MM.1S (cell line): ENCODE measurements around the gene TEKTIP1.

ENCODE experiments used
- DNase-seq: peaks from one replicate; pipeline ENCODE4 v3.0.0-alpha.2; 2015
- H2AFZ ChIP-seq: fragments of 300-600 bp; sonication (generic); 2 replicates; pipeline ENCODE4 v1.6.0; 2016; ENCODE audit warnings: antibody characterized with exemption, low read length
- H3F3A ChIP-seq: fragments of 300-600 bp; sonication (generic); 2 replicates; pipeline ENCODE4 v1.6.1; 2016; ENCODE audit warnings: mild to moderate bottlenecking, antibody characterized with exemption, low read length, moderate library complexity, mixed read lengths; ENCODE audit not compliant: insufficient read depth
- H3K27ac ChIP-seq: fragments of 300-600 bp; sonication (generic); 2 replicates; pipeline ENCODE4 v1.5.1; 2016; ENCODE audit warnings: mild to moderate bottlenecking, low read length
- H3K27me3 ChIP-seq: fragments of 300-600 bp; sonication (generic); replicated peaks from 2 replicates; pipeline ENCODE4 v1.6.0; 2016; ENCODE audit warnings: low read length; ENCODE audit not compliant: insufficient read depth
- H3K36me3 ChIP-seq: fragments of 300-600 bp; sonication (generic); replicated peaks from 2 replicates; pipeline ENCODE4 v1.6.1; 2016; ENCODE audit warnings: mild to moderate bottlenecking, low read length, mixed read lengths; ENCODE audit not compliant: insufficient read depth
- H3K4me1 ChIP-seq: fragments of 300-600 bp; sonication (generic); 2 replicates; pipeline ENCODE4 v1.6.1; 2016; ENCODE audit warnings: low read length, mixed read lengths
- H3K4me2 ChIP-seq: fragments of 300-600 bp; sonication (generic); 2 replicates; pipeline ENCODE4 v1.6.0; 2016; ENCODE audit warnings: low read depth, low read length
- H3K4me3 ChIP-seq: fragments of 300-600 bp; sonication (generic); 2 replicates; pipeline ENCODE4 v1.5.1; 2016; ENCODE audit warnings: low read length, mixed read lengths
- H3K79me2 ChIP-seq: fragments of 300-600 bp; sonication (generic); 2 replicates; pipeline ENCODE4 v1.6.1; 2016; ENCODE audit warnings: mixed run types, low read length, mixed read lengths
- H3K9ac ChIP-seq: fragments of 300-600 bp; sonication (generic); 2 replicates; pipeline ENCODE4 v1.6.1; 2016; ENCODE audit warnings: low read length, mixed read lengths
- H3K9me2 ChIP-seq: fragments of 300-600 bp; sonication (generic); replicated peaks from 2 replicates; pipeline ENCODE4 v1.6.1; 2016; ENCODE audit warnings: mild to moderate bottlenecking, low read length, mixed read lengths; ENCODE audit not compliant: insufficient read depth
- H3K9me3 ChIP-seq: fragments of 300-600 bp; sonication (generic); replicated peaks from 2 replicates; pipeline ENCODE4 v1.6.1; 2016; ENCODE audit warnings: mild to moderate bottlenecking, low read length, mixed read lengths; ENCODE audit not compliant: insufficient read depth
- H4K20me1 ChIP-seq: fragments of 300-600 bp; sonication (generic); 2 replicates; pipeline ENCODE4 v1.6.1; 2016; ENCODE audit warnings: mild to moderate bottlenecking, low read length, moderate library complexity, mixed read lengths; ENCODE audit not compliant: insufficient read depth
- CTCF ChIP-seq: fragments of 300-600 bp; sonication (generic); IDR thresholded peaks from 2 replicates; pipeline ENCODE4 v1.5.1; 2016; ENCODE audit warnings: antibody characterized with exemption, low read length, mixed read lengths
- EZH2 ChIP-seq: fragments of 300-600 bp; sonication (generic); optimal IDR thresholded peaks from 2 replicates; pipeline ENCODE3; 2017; ENCODE audit warnings: low read depth, mild to moderate bottlenecking, antibody characterized with exemption, low read length, mixed read lengths
- EZH2phosphoT487 ChIP-seq: fragments of 300-600 bp; sonication (generic); IDR thresholded peaks from 2 replicates; pipeline ENCODE4 v1.6.1; 2018; ENCODE audit warnings: antibody characterized with exemption, low read length

The TEKTIP1 gene

GRCh38 chr19:3547767-3548282 is 8.9 kb downstream of the TEKTIP1 start:
- no peaks in the 10 kb centered on the region for H3K9me2 ChIP-seq
- no peak overlapping the region for H3K27ac ChIP-seq
- H3K9me3 ChIP-seq, result no peaks in the 10 kb centered on the region
- no peak for DNase-seq
- H3K27me3 ChIP-seq, result no peaks in the 10 kb centered on the region
- no peak overlapping the region for H3K4me2 ChIP-seq
- TF ChIP-seq EZH2phosphoT487 (no peak), EZH2 (no peak), CTCF (no peak)
- no peak overlapping the region for H2AFZ ChIP-seq
- H3K4me1 ChIP-seq, result peaks cover 4% of the 10 kb centered on the region; the same call in 1 of the 2 replicates
- no peak overlapping the region for H3K9ac ChIP-seq
- no peak overlapping the region for H3K4me3 ChIP-seq
- H3K36me3 ChIP-seq, result no peaks in the 10 kb centered on the region
- no peaks in the 10 kb centered on the region for H4K20me1 ChIP-seq
- H3F3A ChIP-seq, result no peaks in the 10 kb centered on the region; the same call in 1 of the 2 replicates
- peaks cover under 1% of the 10 kb centered on the region; the same call in 1 of the 2 replicates for H3K79me2 ChIP-seq

DNA sequence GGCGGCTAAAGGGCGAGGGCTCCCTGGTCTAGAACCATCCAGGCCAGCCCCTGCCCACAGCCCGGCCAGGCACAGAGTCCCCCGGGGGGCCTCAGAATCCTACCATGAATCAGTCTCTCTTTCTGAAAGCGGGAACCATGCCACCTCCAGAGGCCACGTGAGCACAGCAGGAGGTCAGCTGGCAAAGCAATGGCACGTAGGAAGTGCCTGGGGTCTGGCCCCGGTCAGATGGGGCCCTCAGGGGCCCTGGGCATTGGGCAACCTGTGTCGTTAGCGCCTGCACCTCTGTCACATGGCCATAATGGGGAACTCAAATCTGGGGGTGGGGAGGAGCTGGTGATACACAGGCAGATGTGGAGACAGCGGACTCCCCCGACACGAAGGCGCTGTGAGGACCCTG is 9.6 kb downstream of the TEKTIP1 start:
- Histone ChIP-seq H3K4me1 (peaks cover 7% of the 10 kb centered on the region; the same call in 1 of the 2 replicates), H3K4me2 (no peak overlapping the region), H3K9me3 (no peaks in the 10 kb centered on the region), H3K9ac (no peak overlapping the region), H3K79me2 (peaks cover 4% of the 10 kb centered on the region; the same call in 1 of the 2 replicates), H2AFZ (no peak overlapping the region), H3K36me3 (no peaks in the 10 kb centered on the region), H4K20me1 (no peaks in the 10 kb centered on the region), H3K27me3 (no peaks in the 10 kb centered on the region), H3K4me3 (no peak overlapping the region), H3K27ac (no peak overlapping the region), H3F3A (no peaks in the 10 kb centered on the region; the same call in 1 of the 2 replicates), H3K9me2 (no peaks in the 10 kb centered on the region)
- TF ChIP-seq EZH2phosphoT487 (no peak), EZH2 (no peak), CTCF (no peak)
- DNase-seq, result no peak

GRCh38 chr19:3549816-3550215 is 10.8 kb downstream of the TEKTIP1 start:
- no peak overlapping the region for H3K4me2 ChIP-seq
- TF ChIP-seq CTCF (no peak), EZH2 (no peak), EZH2phosphoT487 (no peak)
- H3K36me3 ChIP-seq, result no peaks in the 10 kb centered on the region
- H3F3A ChIP-seq, result no peaks in the 10 kb centered on the region; the same call in 1 of the 2 replicates
- H2AFZ ChIP-seq, result no peak overlapping the region
- no peaks in the 10 kb centered on the region for H3K9me2 ChIP-seq
- no peak for DNase-seq
- no peak overlapping the region for H3K9ac ChIP-seq
- H3K4me3 ChIP-seq, result no peak overlapping the region
- no peaks in the 10 kb centered on the region for H3K9me3 ChIP-seq
- H4K20me1 ChIP-seq, result no peaks in the 10 kb centered on the region
- no peaks in the 10 kb centered on the region for H3K27me3 ChIP-seq
- peaks cover 7% of the 10 kb centered on the region; the same call in 1 of the 2 replicates for H3K4me1 ChIP-seq
- no peak overlapping the region for H3K27ac ChIP-seq
- peaks cover 8% of the 10 kb centered on the region for H3K79me2 ChIP-seq
